NOMO-1 (cell line): ENCODE measurements around the gene TOMM7.
A peak's percentile ranks its signal among the peaks of the same experiment; 100 is the strongest.

Experiments used
- DNase-seq, 2 experiments: peaks; one replicate each; lab custom pipeline; 2025; ENCODE audit not compliant: unreplicated experiment in 2 of 2; lab: John Stamatoyannopoulos, UW

Gene TOMM7

DNA sequence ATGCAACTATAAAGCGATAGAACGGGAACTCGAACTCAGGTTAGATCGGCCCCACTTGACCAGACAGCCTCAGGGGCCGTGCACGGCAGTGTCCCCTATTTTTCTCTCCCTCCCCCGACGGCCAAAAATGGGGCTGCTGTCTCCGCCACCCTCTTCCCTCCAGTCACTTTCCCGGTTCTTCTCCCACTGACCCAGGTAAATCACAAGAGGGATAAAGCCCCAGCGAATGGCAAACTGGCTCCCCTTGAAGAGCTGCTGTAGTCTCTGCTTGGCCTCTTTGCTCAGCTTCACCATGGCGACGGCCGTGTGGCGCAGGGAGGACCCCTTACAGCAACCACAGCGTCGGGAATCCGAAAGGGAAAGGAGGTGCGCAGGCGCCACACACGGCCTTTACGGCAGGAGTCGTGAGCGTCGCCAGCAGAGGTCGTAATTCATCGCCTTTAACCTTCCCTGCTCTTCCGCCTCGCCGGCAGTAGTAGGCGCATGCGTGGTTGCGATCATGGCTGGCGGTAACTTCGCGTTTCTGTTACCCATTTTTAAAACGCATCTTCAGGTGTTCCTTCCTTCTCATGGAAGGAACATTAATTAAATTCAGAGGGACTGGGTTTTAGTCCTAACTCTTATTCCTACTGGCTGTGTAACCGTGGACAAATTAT lies at the start of gene TOMM7:
Gene TOMM7 (minus strand): TSS at position 364 of the 656 bp plus-strand sequence. CDS start 70 bp downstream, at position 294.
- peak; percentile 96 to 97 for DNase-seq

DNA sequence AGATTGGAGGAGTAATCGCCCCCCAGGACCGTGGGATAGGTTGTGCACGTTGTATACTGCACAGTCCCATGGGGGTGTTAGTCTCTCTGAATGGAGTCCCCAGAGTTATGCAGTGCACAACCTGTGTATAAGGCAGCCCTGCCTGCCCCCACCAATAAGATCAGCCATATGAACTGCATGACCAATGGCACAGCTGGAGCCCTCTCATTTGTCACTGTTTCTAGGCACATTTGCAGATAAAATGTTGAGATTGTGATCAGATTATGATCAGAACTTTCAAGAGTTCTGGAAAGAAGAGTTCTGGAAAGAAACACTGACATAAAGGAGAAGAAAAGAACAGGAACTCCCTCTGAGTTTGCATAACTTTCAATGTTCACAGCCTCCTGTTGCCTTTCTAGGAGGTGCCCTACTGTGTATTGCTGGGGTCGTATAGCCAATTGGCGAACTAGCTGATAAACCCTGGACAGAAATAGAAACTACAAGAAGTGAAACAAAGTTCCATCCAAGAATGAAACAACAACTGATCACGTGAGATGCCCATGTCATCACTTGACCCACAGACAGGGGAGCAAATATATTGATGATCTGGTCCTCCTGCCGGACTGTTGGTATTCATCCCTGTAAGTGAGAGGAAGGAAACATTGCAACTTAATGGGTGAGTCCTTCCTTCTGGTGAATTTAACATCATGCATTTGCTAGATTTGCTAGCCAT lies 49.6 kb upstream of the TOMM7 start:
- DNase-seq, result peak in 1 of 2 experiments; percentile 33

DNA sequence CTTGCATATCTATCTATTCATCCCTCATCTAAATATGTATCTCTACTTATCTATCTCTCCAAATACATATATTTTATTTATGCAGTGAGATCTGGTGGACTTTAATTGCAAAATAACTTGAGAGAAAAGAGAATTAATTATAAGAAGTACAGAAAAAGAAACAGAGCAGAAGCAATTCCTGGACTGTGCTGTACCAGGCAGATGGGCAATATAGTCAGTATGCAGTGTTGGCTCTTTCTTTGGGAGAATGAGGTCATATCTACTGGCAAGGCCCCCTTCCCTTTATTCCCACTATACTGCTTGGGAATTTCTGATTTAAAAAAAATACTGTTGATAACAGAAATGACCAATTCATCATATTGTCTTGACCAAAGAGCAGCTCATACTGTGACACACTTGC lies 49.0 kb upstream of the TOMM7 start:
- no peak for DNase-seq

GRCh38 chr7:22868509-22868908 lies 45.9 kb upstream of the TOMM7 start:
- DNase-seq, result no peak

DNA sequence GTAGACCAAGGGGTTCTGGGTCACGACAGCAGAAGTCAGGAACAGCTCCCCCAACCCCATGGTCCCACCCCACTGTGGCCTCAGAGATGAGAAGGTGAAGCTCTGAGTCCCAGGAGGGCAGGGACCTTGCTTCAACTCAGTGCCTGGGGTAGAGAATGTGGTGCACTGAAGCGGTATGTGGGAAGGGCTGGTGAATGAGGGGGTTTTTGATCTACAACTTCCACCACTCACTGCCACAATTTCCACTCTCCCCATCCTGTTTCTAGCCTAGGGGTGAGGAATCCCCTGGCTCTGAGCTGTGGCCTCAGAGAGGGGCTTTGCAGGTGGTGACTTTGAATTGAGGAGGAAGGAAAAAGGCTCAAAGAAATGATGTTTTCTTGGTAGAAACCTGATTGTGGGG lies 44.9 kb upstream of the TOMM7 start:
- DNase-seq, result no peak

DNA sequence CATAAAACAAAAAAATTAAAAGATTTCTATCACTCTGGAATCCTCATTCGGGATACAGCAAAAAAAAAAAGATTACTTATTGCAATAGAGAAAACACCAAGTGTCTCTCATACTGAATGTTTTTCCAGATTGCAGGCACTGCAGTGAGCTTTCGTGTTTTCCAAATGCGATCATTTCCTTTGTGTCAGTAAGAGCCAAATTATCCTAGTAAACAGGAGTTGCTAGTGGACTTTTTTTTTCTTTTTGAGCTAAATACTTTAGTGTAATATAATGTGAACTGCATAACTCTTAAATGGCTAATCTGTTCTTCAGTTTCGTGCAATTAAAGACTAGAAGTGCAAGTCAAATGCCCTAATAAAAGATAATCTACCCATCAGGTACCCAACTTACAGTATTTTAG lies 44.4 kb upstream of the TOMM7 start:
- DNase-seq, result no peak

GRCh38 chr7:22865602-22865960 lies 42.9 kb upstream of the TOMM7 start:
- DNase-seq, result no peak

DNA sequence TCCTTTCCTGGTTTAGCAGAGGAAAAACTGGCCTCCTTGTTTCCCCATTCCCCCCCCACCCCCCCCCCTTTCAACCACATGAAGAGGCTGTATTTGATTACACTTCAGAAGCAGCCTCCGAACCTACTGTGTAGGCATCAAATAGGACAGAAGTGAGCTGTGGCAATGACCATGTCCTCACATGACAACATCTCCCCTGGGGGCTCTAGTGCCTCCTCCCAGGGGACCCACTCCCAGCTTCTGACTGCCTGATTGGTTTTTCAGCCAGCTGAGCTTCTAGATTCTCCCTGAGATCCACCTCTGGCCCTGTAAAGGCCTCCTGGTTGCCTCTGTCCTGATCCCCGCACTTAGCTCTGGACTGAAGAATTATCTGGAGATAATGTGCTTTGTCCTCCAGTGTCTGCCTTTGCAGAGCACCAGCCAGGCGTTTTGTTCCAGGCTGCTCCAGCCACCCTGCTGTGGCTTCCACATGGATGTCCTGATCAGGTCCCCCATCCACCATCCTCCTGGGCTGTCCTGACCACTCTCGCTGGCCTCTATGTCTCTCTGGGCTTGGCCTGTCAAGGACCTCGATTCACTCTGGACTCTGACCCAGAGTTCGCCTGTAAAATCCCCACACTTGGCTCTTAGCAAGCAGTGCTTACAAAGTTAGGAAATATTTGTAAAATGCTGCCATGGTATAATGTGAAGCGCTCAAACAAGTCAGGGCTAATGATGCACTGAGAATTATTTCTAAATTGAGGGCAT lies 42.4 kb upstream of the TOMM7 start:
- DNase-seq, result no peak

GRCh38 chr7:22864301-22864700 lies 41.7 kb upstream of the TOMM7 start:
- DNase-seq, result no peak

GRCh38 chr7:22863156-22863899 lies 40.7 kb upstream of the TOMM7 start:
- no peak for DNase-seq

DNA sequence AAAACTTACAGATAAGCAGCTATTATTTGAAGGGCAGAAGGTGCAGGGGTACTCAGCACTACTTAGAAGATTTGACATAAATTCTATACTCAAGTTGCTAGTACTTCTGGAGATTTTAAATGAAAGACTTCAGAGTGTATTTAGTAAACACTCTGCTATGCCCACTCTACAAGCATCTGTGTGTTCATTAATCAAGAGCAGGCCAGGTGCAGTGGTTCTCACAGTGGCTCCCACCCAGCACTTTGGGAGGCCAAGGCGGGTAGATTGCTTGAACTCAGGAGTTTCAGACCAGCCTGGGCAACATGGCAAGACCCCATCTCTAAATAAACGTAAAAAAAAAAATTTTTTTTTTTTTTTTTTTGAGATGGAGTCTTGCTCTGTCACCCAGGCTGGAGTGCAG lies 38.9 kb upstream of the TOMM7 start:
- no peak for DNase-seq

- peak in 1 of 2 experiments; percentile 13 for DNase-seq
Measured at GRCh38 chr7:22860784-22861482, 38.3 kb upstream of the TOMM7 start.

GRCh38 chr7:22860337-22860736 lies 37.7 kb upstream of the TOMM7 start:
- no peak for DNase-seq

DNA sequence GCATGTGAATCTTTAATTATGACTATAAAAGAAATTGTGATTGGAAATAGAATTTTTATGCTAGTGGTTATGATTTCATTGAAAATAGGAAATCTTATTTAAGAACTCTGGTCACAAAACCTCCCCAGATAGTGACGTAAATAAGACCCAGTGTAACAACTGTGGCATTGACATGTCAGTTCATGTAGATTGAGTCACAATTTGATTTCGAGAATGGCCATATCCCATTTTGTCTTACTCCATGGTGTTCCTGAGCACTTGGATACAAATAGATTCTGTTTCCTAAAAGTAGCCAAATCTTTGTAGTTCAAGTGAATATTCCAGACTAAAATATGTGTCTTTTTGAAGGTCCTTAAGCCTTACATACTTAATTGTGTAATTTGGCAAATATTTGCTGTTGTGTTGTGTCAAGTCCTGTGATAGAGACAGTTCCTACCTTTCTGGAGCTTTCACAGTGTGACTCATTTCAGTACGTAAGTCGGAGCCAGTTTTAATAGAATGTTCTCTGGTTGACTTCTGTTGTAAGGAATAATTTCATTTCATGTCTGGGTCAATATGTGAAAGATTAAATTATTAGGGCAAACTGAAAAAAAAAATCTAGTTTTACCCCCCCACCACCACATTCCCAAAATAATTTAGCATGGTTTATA lies 37.1 kb upstream of the TOMM7 start:
- no peak for DNase-seq

DNA sequence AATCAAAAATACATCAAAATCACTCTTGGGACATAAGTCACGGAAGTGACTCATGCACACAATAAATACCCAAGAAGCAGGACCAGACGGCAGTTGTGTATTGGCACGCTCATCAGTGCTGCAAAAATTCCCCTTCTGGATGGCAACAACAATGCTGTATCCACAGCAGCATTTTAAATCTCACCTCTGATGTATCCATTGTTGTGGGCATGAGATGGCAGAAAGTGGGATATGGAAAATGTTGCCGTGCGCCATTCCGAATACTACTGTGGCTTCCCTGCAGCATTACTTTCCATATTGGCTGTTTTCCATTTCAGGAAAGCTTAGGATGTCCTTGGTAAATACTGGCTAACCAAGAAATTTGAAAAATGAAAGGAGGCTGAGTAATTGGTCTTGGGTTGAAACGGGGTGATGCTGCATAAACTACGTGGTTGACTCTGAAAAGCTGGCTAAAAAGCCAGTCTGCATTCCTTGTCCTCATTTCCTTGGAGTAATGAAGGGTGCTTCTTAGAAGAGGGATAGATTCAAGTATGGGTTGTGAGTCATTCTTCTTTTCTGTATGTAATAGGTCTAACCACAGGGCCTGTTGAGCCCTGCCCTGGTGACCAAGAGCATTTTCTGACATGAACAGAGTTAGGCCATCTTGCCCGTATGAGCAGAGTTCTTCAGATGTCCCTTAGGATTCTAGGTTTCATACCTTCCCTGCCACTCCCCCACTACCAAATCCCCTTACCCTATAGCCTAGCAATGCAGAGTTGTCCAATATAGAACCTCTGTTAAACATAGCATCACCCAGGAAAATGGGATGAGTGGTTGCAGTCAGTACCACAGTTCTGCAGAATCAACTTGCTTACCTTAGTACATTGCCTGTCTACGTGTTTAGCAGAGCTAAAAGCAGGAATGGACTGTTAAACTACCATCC lies 36.3 kb upstream of the TOMM7 start:
- DNase-seq, result peak; percentile 29 to 35

DNA sequence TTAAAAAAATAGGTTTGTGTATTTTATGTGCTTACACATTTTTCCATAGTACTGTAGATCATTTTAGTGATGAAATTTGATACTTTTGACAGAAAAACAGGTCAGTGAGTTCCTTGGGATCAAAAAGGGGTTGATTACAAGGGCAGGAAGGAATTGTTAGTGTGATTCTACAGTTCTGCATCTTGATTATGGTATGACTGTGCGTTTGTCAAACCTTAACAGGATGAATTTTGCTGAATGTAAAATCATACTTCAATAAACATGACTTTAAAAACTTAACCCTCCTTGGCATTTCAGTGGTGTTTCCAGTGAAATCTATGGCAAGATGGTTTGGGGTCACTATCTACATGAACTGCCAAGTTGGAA lies 35.6 kb upstream of the TOMM7 start:
- no peak for DNase-seq

- no peak for DNase-seq
Measured at GRCh38 chr7:22856416-22856815, 33.8 kb upstream of the TOMM7 start.

- DNase-seq, result no peak
Measured at GRCh38 chr7:22855049-22855392, 32.4 kb upstream of the TOMM7 start.
